ENCODE results near the gene CLN3.
A peak's percentile ranks its signal among the peaks of the same experiment; 100 is the strongest.

Gene CLN3

GRCh38 chr16:28491970-28492474, at the start of gene CLN3:
Gene CLN3 (minus strand): TSS chr16:28492074. CDS start chr16:28491759, 315 bp downstream.
- TF ChIP-seq ZNF565 (CRISPR knock-in tag; conservative IDR thresholded peaks at IDR 0.05; ENCODE audit: low read depth) (no peak), ESRRG (CRISPR knock-in tag; IDR thresholded peaks at IDR 0.05) (no peak), TOX (CRISPR knock-in tag; IDR thresholded peaks at IDR 0.05; ENCODE audit: borderline replicate concordance) (no peak), ZFP3 (CRISPR knock-in tag; IDR thresholded peaks at IDR 0.05) (0 out of 2 replicates have a peak, but pooled peaks have one; percentile 38)
- TF ChIP-seq, protein P1, sequence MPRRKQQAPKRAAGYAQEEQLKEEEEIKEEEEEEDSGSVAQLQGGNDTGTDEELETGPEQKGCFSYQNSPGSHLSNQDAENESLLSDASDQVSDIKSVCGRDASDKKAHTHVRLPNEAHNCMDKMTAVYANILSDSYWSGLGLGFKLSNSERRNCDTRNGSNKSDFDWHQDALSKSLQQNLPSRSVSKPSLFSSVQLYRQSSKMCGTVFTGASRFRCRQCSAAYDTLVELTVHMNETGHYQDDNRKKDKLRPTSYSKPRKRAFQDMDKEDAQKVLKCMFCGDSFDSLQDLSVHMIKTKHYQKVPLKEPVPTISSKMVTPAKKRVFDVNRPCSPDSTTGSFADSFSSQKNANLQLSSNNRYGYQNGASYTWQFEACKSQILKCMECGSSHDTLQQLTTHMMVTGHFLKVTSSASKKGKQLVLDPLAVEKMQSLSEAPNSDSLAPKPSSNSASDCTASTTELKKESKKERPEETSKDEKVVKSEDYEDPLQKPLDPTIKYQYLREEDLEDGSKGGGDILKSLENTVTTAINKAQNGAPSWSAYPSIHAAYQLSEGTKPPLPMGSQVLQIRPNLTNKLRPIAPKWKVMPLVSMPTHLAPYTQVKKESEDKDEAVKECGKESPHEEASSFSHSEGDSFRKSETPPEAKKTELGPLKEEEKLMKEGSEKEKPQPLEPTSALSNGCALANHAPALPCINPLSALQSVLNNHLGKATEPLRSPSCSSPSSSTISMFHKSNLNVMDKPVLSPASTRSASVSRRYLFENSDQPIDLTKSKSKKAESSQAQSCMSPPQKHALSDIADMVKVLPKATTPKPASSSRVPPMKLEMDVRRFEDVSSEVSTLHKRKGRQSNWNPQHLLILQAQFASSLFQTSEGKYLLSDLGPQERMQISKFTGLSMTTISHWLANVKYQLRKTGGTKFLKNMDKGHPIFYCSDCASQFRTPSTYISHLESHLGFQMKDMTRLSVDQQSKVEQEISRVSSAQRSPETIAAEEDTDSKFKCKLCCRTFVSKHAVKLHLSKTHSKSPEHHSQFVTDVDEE (CRISPR knock-in tag; IDR thresholded peaks at IDR 0.05), result 0 out of 2 replicates have a peak, but pooled peaks have one; percentile 30
- TF ChIP-seq, protein P2, sequence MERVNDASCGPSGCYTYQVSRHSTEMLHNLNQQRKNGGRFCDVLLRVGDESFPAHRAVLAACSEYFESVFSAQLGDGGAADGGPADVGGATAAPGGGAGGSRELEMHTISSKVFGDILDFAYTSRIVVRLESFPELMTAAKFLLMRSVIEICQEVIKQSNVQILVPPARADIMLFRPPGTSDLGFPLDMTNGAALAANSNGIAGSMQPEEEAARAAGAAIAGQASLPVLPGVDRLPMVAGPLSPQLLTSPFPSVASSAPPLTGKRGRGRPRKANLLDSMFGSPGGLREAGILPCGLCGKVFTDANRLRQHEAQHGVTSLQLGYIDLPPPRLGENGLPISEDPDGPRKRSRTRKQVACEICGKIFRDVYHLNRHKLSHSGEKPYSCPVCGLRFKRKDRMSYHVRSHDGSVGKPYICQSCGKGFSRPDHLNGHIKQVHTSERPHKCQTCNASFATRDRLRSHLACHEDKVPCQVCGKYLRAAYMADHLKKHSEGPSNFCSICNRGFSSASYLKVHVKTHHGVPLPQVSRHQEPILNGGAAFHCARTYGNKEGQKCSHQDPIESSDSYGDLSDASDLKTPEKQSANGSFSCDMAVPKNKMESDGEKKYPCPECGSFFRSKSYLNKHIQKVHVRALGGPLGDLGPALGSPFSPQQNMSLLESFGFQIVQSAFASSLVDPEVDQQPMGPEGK (CRISPR knock-in tag; IDR thresholded peaks at IDR 0.05; ENCODE audit: borderline replicate concordance), result no peak
- TF ChIP-seq, protein P3, sequence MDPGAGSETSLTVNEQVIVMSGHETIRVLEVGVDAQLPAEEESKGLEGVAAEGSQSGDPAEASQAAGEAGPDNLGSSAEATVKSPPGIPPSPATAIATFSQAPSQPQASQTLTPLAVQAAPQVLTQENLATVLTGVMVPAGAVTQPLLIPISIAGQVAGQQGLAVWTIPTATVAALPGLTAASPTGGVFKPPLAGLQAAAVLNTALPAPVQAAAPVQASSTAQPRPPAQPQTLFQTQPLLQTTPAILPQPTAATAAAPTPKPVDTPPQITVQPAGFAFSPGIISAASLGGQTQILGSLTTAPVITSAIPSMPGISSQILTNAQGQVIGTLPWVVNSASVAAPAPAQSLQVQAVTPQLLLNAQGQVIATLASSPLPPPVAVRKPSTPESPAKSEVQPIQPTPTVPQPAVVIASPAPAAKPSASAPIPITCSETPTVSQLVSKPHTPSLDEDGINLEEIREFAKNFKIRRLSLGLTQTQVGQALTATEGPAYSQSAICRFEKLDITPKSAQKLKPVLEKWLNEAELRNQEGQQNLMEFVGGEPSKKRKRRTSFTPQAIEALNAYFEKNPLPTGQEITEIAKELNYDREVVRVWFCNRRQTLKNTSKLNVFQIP (CRISPR knock-in tag; IDR thresholded peaks at IDR 0.05; ENCODE audit: borderline replicate concordance, low read depth), result no peak
- peak; percentile 99 for ATAC-seq

DNA sequence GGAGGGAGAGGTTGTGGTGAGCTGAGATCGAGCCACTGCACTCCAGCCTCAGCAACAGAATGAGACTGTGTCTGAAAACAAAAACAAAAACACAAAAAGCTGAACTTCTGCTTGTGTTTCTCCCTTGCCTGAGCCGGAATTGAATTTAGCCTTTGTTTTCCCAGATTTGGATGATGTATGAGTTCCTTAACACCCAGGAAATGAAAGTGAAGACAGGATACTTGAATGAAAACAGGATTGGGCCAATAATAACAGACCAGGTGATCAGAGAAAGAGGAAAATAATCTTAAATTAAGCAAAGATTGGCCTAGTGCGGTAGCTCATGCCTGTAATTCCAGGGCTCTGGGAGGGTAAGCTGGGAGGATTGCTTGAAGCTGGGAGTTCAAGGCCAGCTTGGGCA, 48.5 kb upstream of the CLN3 start:
- no peak for ATAC-seq
- TF ChIP-seq, protein P4, sequence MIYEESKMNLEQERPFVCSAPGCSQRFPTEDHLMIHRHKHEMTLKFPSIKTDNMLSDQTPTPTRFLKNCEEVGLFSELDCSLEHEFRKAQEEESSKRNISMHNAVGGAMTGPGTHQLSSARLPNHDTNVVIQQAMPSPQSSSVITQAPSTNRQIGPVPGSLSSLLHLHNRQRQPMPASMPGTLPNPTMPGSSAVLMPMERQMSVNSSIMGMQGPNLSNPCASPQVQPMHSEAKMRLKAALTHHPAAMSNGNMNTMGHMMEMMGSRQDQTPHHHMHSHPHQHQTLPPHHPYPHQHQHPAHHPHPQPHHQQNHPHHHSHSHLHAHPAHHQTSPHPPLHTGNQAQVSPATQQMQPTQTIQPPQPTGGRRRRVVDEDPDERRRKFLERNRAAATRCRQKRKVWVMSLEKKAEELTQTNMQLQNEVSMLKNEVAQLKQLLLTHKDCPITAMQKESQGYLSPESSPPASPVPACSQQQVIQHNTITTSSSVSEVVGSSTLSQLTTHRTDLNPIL (CRISPR knock-in tag; IDR thresholded peaks at IDR 0.05; ENCODE audit: low read depth), result no peak
- no peak for TF ChIP-seq ZNF70 (CRISPR knock-in tag; IDR thresholded peaks at IDR 0.05)
- TF ChIP-seq ZNF8 (CRISPR knock-in tag; IDR thresholded peaks at IDR 0.05), result no peak
- no peak for TF ChIP-seq ZC3H10 (CRISPR knock-in tag; IDR thresholded peaks at IDR 0.05)
- TF ChIP-seq TCF4 (CRISPR knock-in tag; IDR thresholded peaks at IDR 0.05; ENCODE audit: borderline replicate concordance), result no peak
- no peak for TF ChIP-seq PPARA (CRISPR knock-in tag; IDR thresholded peaks at IDR 0.05; ENCODE audit: borderline replicate concordance)
- no peak for TF ChIP-seq BACH2 (CRISPR knock-in tag; IDR thresholded peaks at IDR 0.05; ENCODE audit: borderline replicate concordance)
- no peak for TF ChIP-seq TOX (CRISPR knock-in tag; IDR thresholded peaks at IDR 0.05; ENCODE audit: borderline replicate concordance)

- peak; percentile 63 for ATAC-seq
- TF ChIP-seq ZNF70 (CRISPR knock-in tag; IDR thresholded peaks at IDR 0.05) (no peak), BACH2 (CRISPR knock-in tag; IDR thresholded peaks at IDR 0.05; ENCODE audit: borderline replicate concordance) (no peak), ISL1 (CRISPR knock-in tag; IDR thresholded peaks at IDR 0.05) (no peak), TOX (CRISPR knock-in tag; IDR thresholded peaks at IDR 0.05; ENCODE audit: borderline replicate concordance) (no peak), ZFP3 (CRISPR knock-in tag; IDR thresholded peaks at IDR 0.05) (no peak), ZFP30 (CRISPR knock-in tag; IDR thresholded peaks at IDR 0.05) (no peak), ARNTL (CRISPR knock-in tag; IDR thresholded peaks at IDR 0.05; ENCODE audit: borderline replicate concordance, low read depth) (no peak), GLIS3 (CRISPR knock-in tag; IDR thresholded peaks at IDR 0.05) (no peak), CSRNP3 (CRISPR knock-in tag; IDR thresholded peaks at IDR 0.05) (no peak), ZNF565 (CRISPR knock-in tag; conservative IDR thresholded peaks at IDR 0.05; ENCODE audit: low read depth) (no peak), ESRRG (CRISPR knock-in tag; IDR thresholded peaks at IDR 0.05) (no peak), PPARA (CRISPR knock-in tag; IDR thresholded peaks at IDR 0.05; ENCODE audit: borderline replicate concordance) (no peak), ZC3H10 (CRISPR knock-in tag; IDR thresholded peaks at IDR 0.05) (no peak), SNAI2 (CRISPR knock-in tag; IDR thresholded peaks at IDR 0.05) (no peak), ZNF8 (CRISPR knock-in tag; IDR thresholded peaks at IDR 0.05) (no peak), RARB (CRISPR knock-in tag; IDR thresholded peaks at IDR 0.05) (no peak)
- TF ChIP-seq, protein P1 (CRISPR knock-in tag; IDR thresholded peaks at IDR 0.05), result no peak
- TF ChIP-seq, protein P4 (CRISPR knock-in tag; IDR thresholded peaks at IDR 0.05; ENCODE audit: low read depth), result no peak
Observed at GRCh38 chr16:28538733-28539596, 47.1 kb upstream of the CLN3 start, which contains the start of gene NUPR1. Gene NUPR1 (minus strand): TSS chr16:28538974. CDS start chr16:28538907, 67 bp downstream.
